ENCODE measurements around the gene PDE6A.

PDE6A gene

GRCh38 chr5:149833116-149833827, 111.3 kb downstream of the PDE6A start:
- DNase-seq, result no peak

DNA sequence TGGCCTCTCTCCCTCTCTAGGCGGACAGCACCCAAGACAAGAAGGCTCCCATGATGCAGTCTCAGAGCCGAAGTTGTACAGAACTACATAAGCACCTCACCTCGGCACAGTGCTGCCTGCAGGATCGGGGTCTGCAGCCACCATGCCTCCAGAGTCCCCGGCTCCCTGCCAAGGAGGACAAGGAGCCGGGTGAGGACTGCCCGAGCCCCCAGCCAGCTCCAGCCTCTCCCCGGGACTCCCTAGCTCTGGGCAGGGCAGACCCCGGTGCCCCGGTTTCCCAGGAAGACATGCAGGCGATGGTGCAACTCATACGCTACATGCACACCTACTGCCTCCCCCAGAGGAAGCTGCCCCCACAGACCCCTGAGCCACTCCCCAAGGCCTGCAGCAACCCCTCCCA, 112.0 kb downstream of the PDE6A start:
- DNase-seq, result no peak

- DNase-seq, result peak; percentile 18 to 19
Measured at GRCh38 chr5:149831492-149831891, 113.1 kb downstream of the PDE6A start.

GRCh38 chr5:149830579-149830978, 114.0 kb downstream of the PDE6A start:
- DNase-seq, result no peak

GRCh38 chr5:149829954-149830353, 114.6 kb downstream of the PDE6A start:
- DNase-seq, result no peak

- DNase-seq, result peak; percentile 76 to 84
Measured at GRCh38 chr5:149828161-149829011, 116.2 kb downstream of the PDE6A start.

DNA sequence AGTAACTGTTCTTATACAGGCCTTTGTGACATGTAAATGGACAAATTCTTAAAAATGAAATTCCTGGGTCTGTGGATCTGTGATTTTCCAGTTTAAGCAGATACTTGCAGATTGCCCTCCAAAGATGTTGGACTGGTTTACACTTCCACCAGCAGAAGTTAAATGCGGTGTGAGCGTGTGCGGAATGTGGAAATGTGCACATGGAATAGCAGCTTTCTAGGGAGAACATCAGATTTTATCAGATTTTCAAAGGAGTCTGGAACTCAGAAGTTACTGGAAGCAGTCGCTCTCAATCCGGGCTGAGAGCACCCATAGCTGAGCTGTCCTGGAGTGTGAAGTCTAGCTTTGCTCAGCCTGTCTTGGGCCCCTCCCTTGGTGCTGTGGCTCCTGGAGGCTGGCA, 117.0 kb downstream of the PDE6A start:
- DNase-seq, result no peak

GRCh38 chr5:149827086-149827485, 117.5 kb downstream of the PDE6A start:
- DNase-seq, result no peak

DNA sequence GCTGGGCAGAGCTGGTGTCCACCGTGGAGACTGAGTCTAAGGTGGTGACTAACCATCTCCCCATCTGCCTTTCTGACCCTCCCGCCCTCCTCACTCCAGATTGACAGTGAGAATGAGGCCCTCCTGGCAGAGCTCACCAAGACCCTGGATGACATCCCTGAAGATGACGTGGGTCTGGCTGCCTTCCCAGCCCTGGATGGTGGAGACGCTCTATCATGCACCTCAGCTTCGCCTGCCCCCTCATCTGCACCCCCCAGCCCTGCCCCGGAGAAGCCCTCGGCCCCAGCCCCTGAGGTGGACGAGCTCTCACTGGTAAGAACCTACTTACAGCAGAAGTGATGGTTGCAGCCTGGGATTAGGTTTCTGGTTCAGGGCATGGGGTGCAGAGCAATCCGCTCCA, 118.0 kb downstream of the PDE6A start:
- no peak for DNase-seq

- DNase-seq, result no peak
Measured at GRCh38 chr5:149824846-149825245, 119.7 kb downstream of the PDE6A start.

DNA sequence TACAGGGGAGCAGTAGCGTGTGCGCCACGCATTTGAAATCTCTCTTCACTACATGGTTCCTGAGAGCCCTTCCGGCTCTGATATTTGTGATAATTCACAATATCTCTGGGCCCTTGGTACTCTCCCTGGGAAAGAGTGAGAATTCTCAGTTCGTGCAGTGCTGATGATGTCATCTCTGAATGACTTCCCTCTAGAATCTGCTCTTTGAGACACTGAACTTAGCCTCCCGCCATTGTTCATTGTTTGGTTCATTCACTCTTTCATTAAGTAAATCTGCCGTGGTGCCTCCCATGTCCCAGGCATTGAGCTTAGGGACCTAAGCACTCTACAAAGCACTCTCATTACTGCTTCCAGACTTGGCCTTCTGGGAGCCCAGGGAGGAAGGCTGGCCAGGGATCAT, 120.5 kb downstream of the PDE6A start:
- DNase-seq, result no peak

DNA sequence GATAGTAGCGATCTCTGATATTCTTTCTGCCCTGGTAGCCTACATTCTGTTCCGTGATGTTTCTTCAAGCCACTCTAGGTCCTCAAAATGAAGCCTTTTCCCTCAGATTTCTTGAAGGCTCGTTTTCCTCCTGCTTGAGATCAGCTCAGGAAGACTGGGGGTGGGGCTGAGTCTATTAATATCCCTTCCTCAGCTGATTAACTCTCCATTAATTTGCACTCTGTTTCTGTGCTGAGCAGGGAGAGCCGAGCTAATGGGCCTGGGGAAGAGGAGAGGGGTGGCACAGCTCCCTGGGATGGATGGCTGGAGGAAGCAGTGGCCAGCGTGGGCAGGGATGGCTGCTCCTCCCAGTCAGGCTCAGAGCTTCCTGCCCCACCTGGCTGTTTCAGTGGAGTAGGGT, 121.2 kb downstream of the PDE6A start:
- DNase-seq, result no peak

DNA sequence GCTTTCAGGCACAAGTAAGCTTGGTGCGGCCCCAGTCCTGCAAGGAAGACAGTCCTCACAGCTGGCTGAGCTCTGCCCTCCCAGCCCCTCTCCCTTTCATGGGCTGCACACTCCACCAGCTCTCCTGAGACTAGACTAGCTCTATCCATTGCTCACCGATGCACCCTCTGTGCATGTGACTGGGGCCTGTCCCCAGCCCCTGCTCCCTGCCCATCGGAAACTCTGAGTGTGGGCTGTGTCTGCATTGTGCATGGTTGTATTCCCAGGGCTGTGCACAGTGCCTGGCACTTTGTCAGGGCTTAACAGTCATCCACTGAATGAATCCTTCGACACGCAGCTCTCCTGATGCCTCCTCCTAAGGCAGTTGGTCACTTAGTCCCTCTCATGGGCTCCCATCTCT, 122.3 kb downstream of the PDE6A start:
- no peak for DNase-seq

- DNase-seq, result no peak
Measured at GRCh38 chr5:149820536-149821510, 123.8 kb downstream of the PDE6A start.

DNA sequence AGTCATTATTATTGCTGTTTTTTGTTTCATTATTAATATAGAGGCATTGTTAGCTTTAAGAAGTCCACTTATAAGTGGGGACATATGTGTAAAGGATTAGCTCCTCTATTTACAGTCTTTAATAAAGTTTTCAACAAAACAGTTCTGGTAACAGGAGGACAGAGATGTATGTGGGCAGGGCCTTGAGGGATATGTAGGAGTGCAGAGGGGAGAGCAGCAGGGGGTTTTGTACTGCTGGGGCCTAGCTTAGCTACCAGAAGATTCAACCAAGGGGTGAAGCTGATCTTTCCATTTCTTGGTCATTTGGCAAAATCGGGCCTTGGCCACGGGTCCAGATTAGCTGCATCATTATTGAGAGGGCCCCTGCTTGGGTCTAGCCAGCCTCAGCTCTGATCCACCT, 124.6 kb downstream of the PDE6A start:
- no peak for DNase-seq

DNA sequence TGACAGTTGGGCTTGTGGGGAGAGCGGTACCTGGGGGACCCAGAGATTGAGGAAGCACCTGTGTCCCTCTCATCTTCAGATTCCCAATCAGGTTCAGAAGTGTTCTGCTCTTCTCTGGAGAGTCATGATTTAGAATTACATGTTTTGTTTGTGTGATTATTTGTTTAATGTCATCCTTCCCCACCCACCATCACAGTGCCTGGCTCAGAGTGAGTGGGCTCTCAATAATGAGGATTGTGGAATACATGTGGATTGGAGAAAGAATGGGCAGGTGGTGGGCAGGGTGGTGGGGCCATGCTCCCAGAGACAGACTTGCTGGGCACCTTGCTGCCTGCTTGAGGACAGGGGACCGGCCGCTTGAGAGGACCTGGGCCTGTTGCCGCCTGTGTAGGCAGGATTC, 126.5 kb downstream of the PDE6A start:
- no peak for DNase-seq

GRCh38 chr5:149817539-149818060, 127.0 kb downstream of the PDE6A start:
- no peak for DNase-seq

DNA sequence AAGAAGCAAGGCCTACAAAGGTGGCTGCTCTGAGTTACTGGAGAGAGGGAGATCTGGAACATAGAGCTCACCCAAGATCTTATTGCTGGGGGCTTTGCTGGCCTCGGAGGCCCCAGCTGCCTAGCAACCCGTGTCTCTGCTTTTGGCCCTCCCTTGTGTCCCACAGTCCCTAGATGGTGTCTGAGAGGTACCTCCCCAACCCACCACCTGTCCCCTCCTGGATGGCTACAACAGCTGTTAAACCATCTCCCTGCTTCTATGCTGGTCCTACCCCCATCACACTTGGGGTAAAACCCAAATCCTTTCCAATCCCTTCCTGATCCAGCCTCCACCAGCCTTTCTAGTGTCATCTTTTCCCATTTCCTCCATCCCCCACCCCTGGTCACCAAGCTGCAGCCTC, 127.9 kb downstream of the PDE6A start:
- no peak for DNase-seq

DNA sequence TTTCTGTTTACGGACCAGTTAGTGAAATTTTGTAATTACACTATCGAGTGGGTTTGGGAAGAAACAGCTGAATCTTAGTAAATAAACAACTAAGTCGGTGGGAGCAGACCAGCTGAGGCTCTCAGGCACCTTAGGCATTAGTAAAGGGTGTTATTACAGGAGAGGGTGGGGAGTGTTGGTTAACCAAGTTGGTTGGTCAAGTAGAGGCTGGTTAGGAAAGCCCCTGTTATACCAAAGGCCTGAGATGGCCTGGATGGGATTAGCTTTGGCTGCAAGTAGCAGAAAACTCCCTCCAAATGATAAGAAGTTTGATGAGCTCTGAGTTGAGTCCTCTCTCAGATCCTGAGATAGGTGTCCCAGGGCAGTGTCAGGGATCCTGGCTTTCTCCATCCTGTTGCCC, 133.1 kb downstream of the PDE6A start:
- no peak for DNase-seq

- no peak for DNase-seq
Measured at GRCh38 chr5:149810856-149811255, 133.7 kb downstream of the PDE6A start.

GRCh38 chr5:149809931-149810691, 134.5 kb downstream of the PDE6A start:
- no peak for DNase-seq

Data from activated CD4-positive, alpha-beta T cell treated with anti-CD3 and anti-CD28 coated beads, Interleukin-2, amount 50 U/mL, for 4 hours (primary cell).